ENCODE measurements around the gene PIP4K2A.

Gene PIP4K2A

DNA sequence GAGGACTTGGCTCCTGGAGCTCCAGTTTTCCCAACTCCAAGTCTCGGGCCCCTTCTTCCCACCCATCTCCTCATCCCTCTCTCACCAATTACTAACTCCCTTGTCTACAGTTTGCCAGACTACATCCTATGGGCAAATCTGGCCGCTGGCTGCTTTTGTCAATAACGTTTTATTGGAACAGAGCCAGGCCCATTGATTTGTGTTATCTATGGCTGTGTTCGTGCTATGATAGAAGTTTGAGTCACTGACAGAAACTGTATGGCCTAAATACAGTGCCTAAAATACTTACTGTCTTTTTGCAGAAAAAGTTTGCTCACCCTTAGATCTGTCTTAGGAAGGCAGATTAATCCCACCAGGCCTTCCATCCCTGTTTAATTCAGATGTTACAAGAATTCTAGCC lies 71.3 kb downstream of the PIP4K2A start:
- DNase-seq (ENCODE audit: low read depth in 1 of 2, low spot score in 1 of 2) = no peak

DNA sequence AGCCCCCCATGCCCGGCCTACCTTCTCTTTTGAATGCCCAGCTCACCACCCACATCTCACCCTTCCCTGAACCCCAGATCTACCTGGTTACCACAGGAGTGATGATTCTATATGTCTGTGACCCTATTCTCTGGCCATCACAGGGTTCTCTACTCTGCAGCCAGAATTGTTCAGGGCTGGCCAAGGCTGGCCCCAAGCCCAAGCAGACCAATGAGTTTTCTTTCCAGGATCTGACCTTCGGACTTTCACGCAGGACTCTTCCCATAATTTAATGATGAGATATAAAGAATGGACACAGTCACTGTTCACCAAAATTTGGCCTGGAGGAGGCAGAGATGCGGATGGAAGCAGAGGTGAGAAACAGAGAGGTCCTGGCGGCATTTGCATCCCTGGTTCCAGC lies 72.6 kb downstream of the PIP4K2A start:
- DNase-seq (ENCODE audit: low read depth in 1 of 2, low spot score in 1 of 2) = no peak

DNA sequence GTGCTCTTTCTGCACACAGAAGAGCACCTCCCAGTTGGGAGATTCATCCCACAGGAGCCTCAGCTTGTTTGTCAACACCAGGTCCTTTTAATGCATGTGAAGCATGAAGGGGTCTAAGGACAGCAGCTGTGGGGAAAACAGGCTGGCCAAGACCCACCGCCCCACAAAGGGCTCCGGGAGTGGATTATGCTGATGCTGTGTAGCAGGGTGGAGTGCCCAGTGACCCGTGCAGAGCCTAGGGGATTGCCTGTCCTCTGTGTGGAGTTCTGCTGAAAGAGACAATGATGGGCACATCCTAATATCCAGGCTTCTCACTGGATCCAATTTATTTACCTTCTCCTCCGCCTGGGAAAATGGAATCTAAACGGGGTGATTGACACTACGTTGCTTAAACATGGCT lies 74.0 kb downstream of the PIP4K2A start:
- no peak for DNase-seq (ENCODE audit: low read depth in 1 of 2, low spot score in 1 of 2)

DNA sequence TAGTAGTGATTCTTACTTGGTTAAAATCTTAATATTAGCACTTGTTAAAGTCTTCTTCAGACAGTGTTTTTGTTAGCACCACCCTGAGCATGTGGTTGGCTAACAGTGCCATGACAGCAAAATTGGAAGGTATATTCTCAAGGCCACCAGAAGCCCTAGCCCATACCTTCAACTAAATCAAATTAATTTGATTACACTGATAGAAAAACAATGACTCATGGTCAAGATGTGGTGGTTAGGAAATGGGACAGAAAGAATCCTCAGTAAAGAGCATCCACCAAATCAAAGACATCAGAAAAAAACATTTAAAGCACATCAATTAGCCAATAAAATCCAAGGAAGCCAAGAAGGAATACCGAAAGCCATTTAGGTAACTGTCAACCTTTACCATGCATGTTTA lies 75.5 kb downstream of the PIP4K2A start:
- no peak for DNase-seq (ENCODE audit: low read depth in 1 of 2, low spot score in 1 of 2)

DNA sequence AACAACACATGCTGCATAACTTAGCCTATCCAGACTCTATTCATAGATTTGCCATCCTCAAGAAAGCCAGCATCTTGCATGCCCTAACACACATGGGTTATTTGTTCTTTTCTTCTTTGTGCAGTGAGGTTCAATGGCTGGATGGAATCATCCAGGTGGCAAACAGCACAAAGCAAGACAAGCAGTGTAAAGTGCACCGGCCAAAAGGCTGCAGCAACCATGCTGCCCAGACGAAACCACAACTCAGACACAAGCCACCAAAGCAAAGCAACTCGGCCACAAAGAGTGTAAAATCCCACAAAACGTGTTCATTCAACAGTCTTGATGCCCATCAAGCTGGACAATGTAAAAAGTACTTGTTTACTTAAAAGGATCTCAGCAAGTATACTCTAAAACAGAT lies 76.9 kb downstream of the PIP4K2A start:
- no peak for DNase-seq (ENCODE audit: low read depth in 1 of 2, low spot score in 1 of 2)

DNA sequence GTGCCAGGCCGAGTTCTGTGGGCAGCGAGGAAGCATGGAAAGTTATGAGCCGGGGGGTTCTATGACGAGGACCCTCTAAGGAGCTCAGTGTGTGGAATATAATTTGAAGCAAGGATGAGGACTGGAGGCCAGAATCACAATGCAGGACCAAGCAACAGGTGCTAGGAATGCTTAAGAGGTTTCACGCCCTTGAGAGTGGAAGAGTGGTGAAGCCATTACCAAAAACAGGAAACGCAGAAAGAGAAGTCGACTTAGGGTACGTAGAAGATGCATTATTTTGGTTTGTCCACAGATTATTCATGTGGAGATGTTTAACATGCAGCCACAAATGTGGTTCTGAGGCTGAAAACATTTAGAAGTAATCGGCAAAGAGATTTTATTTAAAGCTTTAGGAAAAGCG lies 78.7 kb downstream of the PIP4K2A start:
- no peak for DNase-seq (ENCODE audit: low read depth in 1 of 2, low spot score in 1 of 2)

DNA sequence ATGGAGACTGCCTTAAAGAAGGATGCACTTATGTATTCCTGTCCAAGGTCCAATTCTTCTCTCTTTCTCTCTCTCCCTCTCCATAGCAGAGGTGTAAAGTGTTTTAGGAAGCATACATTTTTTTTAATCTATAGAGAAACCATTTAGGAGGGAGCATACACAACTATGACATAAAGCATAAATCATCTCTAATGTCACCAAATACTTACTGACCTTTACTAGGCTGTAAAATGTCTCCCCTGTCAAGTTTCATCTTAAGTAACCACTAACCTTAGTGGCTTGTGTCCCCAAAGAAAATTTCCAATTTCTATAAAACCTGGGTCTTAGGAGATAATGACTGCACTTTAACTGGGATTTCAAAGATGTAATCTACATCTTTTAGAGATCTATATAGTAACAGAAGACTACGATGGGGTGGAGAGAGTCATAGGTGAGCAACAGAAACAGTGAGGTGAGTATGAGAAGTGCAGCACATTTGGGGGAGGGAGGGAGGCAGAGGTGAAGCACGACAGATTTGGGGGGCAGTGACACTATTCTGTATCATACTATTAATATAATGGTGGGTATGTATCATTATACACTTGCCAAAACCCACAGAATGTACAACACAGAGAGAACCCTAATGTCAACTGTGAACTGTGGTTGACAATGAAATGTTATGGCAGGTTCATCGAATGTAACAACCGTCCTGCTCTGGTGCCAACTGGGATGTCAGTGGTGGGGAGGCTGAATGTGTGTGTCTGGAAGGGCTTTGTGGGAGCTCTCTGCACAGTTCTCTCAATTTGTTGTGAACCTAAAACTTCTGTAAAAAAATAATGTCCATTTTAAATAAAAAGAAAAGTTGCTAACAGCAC lies 79.5 kb downstream of the PIP4K2A start:
- no peak for DNase-seq (ENCODE audit: low read depth in 1 of 2, low spot score in 1 of 2)

DNA sequence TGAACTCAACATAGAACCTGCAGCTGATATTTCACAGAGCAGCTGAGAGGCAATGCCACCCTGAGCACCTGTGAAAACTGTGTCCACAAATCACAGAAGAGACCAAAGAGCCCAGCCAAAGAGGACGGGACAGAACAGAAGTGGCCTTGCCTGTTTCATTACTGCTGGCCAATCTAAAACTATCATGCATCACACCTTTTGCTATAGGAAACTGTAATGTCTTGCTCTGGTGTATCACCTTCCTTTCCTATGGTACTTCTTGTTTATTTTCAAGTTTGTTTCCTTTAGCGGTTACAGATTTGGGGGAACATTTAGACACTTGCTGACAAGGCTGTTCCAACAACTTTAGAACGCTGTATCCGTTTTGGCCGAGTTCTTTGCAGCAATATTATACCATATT lies 80.3 kb downstream of the PIP4K2A start:
- no peak for DNase-seq (ENCODE audit: low read depth in 1 of 2, low spot score in 1 of 2)

DNA sequence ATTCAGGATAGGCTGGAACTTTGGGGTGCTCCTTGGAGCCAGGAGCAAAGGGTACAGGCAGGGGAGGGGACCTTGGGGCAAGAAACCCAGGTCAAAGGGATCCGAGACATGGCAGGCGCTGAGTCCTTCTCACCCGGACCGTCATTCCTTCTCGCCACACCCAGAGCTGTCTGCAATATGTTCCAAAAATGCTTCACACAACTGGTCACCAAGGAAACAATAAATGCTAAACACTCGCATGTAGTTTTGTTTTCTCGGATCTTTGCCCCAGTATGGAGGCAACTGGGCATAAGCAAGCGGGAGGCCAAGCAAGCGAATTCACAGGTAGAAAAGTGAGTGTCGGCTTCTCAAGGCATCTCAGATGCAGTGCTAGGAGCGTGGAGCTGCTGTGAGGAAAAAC lies 80.8 kb downstream of the PIP4K2A start:
- DNase-seq (ENCODE audit: low read depth in 1 of 2, low spot score in 1 of 2) = no peak

DNA sequence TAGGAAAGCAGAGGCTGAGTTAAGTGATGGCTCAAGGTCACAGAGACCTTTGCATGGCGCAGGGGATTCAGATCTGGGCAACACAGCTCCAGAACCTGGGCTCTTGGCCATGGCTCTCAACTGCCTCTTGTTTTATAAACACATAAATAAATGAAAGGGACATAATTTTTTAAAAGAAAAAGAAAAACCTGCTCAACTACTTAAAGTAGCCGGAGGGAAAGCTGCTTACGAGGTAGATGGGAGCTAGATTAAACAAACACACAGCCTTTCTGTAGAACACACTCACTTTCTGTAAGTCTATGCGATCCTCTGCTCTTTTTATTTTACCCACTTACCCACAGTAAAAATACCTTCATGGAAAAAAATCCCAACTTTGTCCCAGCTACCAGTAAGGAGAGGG lies 81.3 kb downstream of the PIP4K2A start:
- no peak for DNase-seq (ENCODE audit: low read depth in 1 of 2, low spot score in 1 of 2)

DNA sequence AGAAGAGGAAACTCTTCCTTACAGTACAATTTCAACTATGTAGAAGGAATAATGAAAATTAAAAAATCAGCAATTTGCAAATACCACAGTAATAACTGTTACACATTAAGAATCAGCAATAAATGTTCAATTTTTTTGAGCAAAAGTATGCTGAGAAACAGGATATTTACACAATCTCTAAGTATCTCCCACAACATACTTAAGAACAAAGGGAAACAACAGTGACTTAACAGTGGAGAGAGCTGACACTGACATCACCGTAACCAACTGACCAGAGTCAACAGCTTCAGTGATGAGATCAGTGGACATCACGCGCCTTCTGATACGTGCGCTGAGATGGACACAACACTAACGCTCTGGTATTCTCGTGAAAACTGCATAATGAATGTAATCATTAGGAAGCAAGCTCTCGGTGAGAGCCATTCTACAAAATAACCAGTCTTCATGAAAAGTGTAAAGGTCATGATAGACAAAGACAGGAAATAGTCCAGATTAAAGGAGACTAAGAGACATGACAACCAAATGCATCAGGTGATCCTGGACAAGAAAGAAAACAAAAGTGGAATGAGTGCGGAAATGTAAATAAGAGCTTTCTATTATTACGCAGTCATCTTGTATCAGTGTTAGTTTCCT lies 82.6 kb downstream of the PIP4K2A start:
- DNase-seq (ENCODE audit: low read depth in 1 of 2, low spot score in 1 of 2) = no peak

DNA sequence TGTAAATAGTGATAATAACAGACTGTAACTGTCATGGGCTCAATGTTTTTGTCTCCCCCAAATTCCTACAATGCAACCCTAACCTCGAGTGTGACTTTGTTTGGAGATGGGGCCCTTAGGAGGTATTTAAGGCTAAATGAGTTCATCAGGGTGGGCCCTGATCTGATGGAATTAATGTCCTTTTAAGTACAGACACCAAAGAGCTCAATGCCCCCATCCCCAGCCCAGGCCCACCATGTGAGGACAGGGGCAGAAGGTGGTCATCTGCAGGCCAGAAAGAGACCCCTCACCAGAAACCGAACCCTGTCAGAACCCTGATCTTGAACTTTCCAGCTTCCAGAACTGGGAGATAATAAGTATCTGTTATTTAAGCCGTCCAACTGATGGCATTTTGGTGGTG lies 83.2 kb downstream of the PIP4K2A start:
- DNase-seq (ENCODE audit: low read depth in 1 of 2, low spot score in 1 of 2) = no peak

DNA sequence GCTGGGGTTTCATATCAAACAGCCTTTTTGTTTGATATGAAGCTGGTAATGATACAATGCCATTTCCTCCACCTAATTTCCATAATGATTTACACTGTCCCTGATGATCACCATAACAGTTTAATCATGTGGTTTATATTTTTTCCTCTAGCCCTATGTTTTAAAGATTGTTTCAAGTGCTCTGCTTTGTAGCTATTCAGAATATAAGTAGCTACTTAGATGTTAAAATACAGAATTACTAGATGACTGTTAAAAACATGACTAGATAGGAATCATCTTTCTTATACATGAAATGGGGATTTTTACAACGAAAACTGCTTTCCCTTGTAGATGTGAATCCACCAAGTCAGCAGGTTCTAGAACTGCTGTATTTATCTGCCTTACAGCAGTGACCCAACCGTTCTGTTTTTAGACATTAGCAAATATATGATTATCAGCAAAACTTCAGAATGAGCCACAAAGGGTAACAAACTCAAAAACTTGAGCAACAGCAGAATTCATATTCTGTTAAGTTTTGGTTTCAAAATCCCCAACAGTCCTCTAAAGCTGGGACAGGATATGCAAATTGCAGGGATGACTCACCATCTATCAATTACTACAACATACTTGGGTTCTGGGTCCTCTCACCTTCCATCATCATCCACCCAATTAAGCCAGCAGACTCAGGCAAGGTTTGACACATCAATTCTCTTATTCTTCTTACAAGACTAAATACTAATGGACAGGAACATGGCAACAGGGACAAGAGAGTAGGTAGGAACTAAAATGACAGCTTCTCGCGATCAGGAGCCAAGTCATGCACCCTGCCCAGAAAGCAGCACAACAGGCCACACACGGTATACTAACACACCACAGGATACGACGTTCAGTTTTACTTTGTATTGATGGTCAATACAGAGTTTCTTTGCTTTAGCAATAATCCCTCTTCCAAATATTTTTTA lies 83.9 kb downstream of the PIP4K2A start:
- DNase-seq (ENCODE audit: low read depth in 1 of 2, low spot score in 1 of 2) = no peak

DNA sequence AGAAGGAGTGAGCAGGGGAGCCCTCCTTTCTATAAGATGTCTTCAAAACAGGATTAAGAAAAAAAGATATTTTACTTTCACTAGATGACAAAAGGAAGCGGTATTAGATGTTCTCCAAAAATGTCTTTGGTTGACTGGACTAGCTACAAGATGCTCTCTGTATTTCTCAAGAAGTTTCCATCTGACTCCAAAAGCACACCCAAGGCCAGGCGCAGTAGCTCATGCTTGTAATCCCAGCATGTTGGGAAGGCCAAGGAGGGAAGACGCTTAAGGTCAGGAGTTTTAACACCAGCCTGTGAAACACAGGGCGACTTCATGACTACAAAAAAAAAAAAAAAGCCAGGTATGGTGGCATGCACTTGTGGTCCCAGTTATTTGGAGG lies 84.5 kb downstream of the PIP4K2A start:
- DNase-seq (ENCODE audit: low read depth in 1 of 2, low spot score in 1 of 2) = no peak

DNA sequence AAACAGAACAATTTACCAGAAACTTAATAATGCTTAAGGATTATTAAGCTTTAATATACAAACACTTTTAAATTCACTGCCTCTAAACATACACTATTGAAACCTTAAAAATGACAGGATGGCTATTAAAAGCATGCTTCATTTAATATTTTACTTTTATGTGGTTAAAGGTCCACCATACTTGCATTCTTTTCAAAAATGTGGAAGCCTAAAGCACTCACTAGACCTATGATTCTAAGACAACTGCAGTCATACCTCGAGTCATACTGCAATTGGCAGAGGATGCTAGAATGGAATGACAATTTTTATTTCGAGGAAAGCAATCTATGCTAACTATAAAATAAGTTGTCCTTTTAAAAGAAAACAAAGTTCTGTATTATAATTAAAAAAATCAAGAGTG lies 85.3 kb downstream of the PIP4K2A start:
- DNase-seq (ENCODE audit: low read depth in 1 of 2, low spot score in 1 of 2) = no peak

DNA sequence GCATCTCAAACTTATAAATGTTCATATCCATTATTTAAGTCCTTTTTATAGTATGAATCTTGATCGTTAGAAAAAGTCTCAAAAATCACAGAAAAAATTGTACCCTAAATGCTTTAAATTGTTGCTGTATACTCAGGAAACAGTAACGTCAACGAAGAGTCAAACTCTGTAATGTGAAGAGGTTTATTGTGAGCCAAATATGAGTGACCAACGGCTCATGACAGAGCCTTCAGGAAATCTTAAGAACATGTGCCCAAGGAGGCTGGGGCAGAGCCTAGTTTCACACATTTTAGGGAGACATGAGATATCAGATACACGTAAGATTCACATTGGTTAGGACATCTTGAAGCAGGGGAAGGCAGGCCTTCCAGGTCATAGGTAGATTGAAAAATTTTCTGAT lies 86.1 kb downstream of the PIP4K2A start:
- no peak for DNase-seq (ENCODE audit: low read depth in 1 of 2, low spot score in 1 of 2)

DNA sequence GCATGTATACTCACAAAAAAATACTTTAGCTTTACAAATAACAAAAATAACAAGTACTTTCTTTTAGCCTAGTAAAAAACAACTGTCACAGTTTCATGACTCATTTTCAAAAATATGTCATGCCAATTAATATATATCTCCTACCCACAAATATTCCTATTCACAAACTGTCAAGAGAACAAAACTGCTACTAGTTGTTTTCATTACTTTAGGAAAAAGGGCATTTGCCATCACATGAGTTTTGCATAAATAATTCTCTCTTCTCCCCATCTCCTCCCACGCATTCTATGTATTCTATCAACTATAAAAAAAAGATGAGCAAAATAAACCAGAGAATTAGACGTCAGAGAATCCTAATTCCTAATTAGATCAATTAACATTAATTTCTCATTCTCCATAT lies 87.6 kb downstream of the PIP4K2A start:
- DNase-seq (ENCODE audit: low read depth in 1 of 2, low spot score in 1 of 2) = no peak

DNA sequence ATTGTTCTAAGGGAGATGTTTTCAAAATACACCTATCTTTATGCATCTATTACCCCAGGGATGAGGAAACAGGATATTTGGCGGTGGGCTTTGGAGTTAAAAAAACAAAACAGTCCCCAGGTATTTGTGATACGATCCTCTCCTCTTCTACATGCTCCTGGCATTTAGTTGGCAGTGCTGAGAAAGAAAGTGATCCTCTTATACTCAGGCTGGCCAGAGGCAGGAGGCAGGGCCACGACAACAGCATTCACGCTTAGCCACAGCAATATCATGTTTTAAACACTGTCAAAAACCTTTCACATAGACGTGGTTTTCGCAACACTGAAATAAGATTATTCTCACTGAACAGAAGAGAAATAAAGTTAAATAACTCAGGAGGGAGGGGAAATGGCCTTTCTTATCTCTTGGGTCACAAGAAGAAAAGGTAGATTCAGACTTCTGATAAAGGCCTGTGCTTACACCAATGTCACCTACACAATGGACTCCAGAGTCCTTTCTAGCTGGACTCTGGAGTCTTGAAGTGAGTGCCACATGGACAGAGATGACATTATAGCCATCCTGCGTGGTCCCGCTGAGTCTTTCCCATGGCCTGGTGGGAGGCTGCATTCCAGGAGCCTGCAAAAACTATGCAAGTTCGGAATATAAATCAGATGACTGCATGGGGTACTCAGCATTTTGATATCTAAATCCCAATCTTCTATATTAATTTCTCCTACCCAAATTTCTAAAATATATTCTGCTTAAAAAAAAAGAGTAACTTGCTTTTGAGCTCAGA lies 88.7 kb downstream of the PIP4K2A start:
- no peak for DNase-seq (ENCODE audit: low read depth in 1 of 2, low spot score in 1 of 2)

DNA sequence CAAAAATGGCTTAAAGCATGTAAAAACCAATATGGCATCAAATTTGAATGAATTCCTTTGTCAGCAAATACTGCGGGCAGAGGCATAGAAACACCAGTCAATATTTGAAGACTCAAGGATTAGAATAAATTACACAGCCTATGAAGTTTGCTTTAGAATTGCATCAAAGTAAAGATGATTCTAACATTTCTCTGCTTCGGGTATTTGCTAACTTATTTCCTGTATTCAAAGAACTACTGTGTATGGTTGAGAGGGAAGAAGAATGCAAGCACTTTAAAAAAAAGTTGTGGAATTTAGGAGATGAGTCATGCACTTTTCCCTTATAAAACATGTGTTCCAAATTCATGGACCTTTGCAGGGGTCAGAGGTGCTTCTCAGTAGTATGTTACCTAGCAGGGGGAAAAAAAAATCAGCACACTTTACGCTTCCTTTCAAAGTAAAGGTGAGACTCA lies 90.1 kb downstream of the PIP4K2A start:
- no peak for DNase-seq (ENCODE audit: low read depth in 1 of 2, low spot score in 1 of 2)

DNA sequence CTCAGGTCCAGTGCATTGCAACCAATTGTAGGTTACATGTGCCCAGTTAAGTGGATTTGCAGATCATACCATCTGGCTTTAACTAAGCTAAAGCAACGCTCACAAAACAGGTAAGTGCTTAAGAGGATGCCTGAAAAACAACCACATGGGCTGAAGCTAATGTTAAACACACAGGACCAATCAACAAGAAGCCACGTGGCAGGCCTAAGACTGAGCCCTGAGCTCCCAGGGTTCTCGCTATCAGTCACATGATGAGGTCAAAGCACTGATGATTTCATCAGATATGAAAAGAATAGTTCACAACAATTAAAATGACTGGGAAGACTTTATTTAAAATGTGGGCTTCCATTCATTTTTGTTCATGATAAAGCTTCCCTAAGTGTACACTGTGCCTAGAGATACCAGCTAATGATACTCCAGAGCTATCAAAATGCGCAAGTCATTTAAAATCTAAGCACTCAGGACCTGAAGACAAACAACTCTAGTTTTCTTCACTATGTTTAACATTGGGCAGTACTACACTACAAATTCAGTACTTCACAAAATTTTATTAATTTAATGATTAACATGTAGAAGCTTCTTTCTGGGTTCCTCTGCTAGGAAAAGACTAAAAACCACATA lies 90.6 kb downstream of the PIP4K2A start:
- DNase-seq (ENCODE audit: low read depth in 1 of 2, low spot score in 1 of 2) = no peak

Measured in activated T-helper 1 cell treated with anti-CD3 and anti-CD28 coated beads, Interleukin-2, amount 50 U/mL, for 16 hours (primary cell).